MM.1S (cell line): ENCODE measurements around the gene GNG14.

ENCODE experiments used
- DNase-seq: peaks from one replicate; pipeline ENCODE4 v3.0.0-alpha.2; 2015
- H2AFZ ChIP-seq: fragments of 300-600 bp; sonication (generic); 2 replicates; pipeline ENCODE4 v1.6.0; 2016; ENCODE audit warnings: antibody characterized with exemption, low read length
- H3F3A ChIP-seq: fragments of 300-600 bp; sonication (generic); 2 replicates; pipeline ENCODE4 v1.6.1; 2016; ENCODE audit warnings: mild to moderate bottlenecking, antibody characterized with exemption, low read length, moderate library complexity, mixed read lengths; ENCODE audit not compliant: insufficient read depth
- H3K27ac ChIP-seq: fragments of 300-600 bp; sonication (generic); 2 replicates; pipeline ENCODE4 v1.5.1; 2016; ENCODE audit warnings: mild to moderate bottlenecking, low read length
- H3K27me3 ChIP-seq: fragments of 300-600 bp; sonication (generic); replicated peaks from 2 replicates; pipeline ENCODE4 v1.6.0; 2016; ENCODE audit warnings: low read length; ENCODE audit not compliant: insufficient read depth
- H3K36me3 ChIP-seq: fragments of 300-600 bp; sonication (generic); replicated peaks from 2 replicates; pipeline ENCODE4 v1.6.1; 2016; ENCODE audit warnings: mild to moderate bottlenecking, low read length, mixed read lengths; ENCODE audit not compliant: insufficient read depth
- H3K4me1 ChIP-seq: fragments of 300-600 bp; sonication (generic); 2 replicates; pipeline ENCODE4 v1.6.1; 2016; ENCODE audit warnings: low read length, mixed read lengths
- H3K4me2 ChIP-seq: fragments of 300-600 bp; sonication (generic); 2 replicates; pipeline ENCODE4 v1.6.0; 2016; ENCODE audit warnings: low read depth, low read length
- H3K4me3 ChIP-seq: fragments of 300-600 bp; sonication (generic); 2 replicates; pipeline ENCODE4 v1.5.1; 2016; ENCODE audit warnings: low read length, mixed read lengths
- H3K79me2 ChIP-seq: fragments of 300-600 bp; sonication (generic); 2 replicates; pipeline ENCODE4 v1.6.1; 2016; ENCODE audit warnings: mixed run types, low read length, mixed read lengths
- H3K9ac ChIP-seq: fragments of 300-600 bp; sonication (generic); 2 replicates; pipeline ENCODE4 v1.6.1; 2016; ENCODE audit warnings: low read length, mixed read lengths
- H3K9me2 ChIP-seq: fragments of 300-600 bp; sonication (generic); replicated peaks from 2 replicates; pipeline ENCODE4 v1.6.1; 2016; ENCODE audit warnings: mild to moderate bottlenecking, low read length, mixed read lengths; ENCODE audit not compliant: insufficient read depth
- H3K9me3 ChIP-seq: fragments of 300-600 bp; sonication (generic); replicated peaks from 2 replicates; pipeline ENCODE4 v1.6.1; 2016; ENCODE audit warnings: mild to moderate bottlenecking, low read length, mixed read lengths; ENCODE audit not compliant: insufficient read depth
- H4K20me1 ChIP-seq: fragments of 300-600 bp; sonication (generic); 2 replicates; pipeline ENCODE4 v1.6.1; 2016; ENCODE audit warnings: mild to moderate bottlenecking, low read length, moderate library complexity, mixed read lengths; ENCODE audit not compliant: insufficient read depth
- CTCF ChIP-seq: fragments of 300-600 bp; sonication (generic); IDR thresholded peaks from 2 replicates; pipeline ENCODE4 v1.5.1; 2016; ENCODE audit warnings: antibody characterized with exemption, low read length, mixed read lengths
- EZH2 ChIP-seq: fragments of 300-600 bp; sonication (generic); optimal IDR thresholded peaks from 2 replicates; pipeline ENCODE3; 2017; ENCODE audit warnings: low read depth, mild to moderate bottlenecking, antibody characterized with exemption, low read length, mixed read lengths
- EZH2phosphoT487 ChIP-seq: fragments of 300-600 bp; sonication (generic); IDR thresholded peaks from 2 replicates; pipeline ENCODE4 v1.6.1; 2018; ENCODE audit warnings: antibody characterized with exemption, low read length

GNG14 gene

GRCh38 chr19:12701596-12702282 lies 13.9 kb downstream of the GNG14 start:
- Histone ChIP-seq H4K20me1 (no peaks in the 10 kb centered on the region), H3K36me3 (peaks cover 14% of the 10 kb centered on the region), H3K9me2 (no peaks in the 10 kb centered on the region), H3K9ac (no peak overlapping the region), H3K4me2 (no peak overlapping the region), H3F3A (peaks cover 14% of the 10 kb centered on the region), H3K27ac (no peak overlapping the region), H3K27me3 (no peaks in the 10 kb centered on the region), H3K9me3 (no peaks in the 10 kb centered on the region), H2AFZ (no peak overlapping the region), H3K4me3 (no peak overlapping the region), H3K4me1 (no peaks in the 10 kb centered on the region), H3K79me2 (no peaks in the 10 kb centered on the region)
- TF ChIP-seq EZH2phosphoT487 (no peak), CTCF (no peak), EZH2 (no peak)
- no peak for DNase-seq

- Histone ChIP-seq H3K27me3 (no peaks in the 10 kb centered on the region), H3K9me3 (no peaks in the 10 kb centered on the region), H3K4me2 (no peak overlapping the region), H3K36me3 (peaks cover 14% of the 10 kb centered on the region), H3K27ac (no peak overlapping the region), H2AFZ (no peak overlapping the region), H3K9ac (no peak overlapping the region), H3K9me2 (no peaks in the 10 kb centered on the region), H3K79me2 (no peaks in the 10 kb centered on the region), H3K4me1 (no peaks in the 10 kb centered on the region), H4K20me1 (no peaks in the 10 kb centered on the region), H3K4me3 (no peak overlapping the region), H3F3A (peaks cover 2% of the 10 kb centered on the region; the same call in 1 of the 2 replicates)
- TF ChIP-seq EZH2 (no peak), CTCF (no peak)
- DNase-seq = no peak
Observed at GRCh38 chr19:12703046-12703445, 15.2 kb downstream of the GNG14 start.

DNA sequence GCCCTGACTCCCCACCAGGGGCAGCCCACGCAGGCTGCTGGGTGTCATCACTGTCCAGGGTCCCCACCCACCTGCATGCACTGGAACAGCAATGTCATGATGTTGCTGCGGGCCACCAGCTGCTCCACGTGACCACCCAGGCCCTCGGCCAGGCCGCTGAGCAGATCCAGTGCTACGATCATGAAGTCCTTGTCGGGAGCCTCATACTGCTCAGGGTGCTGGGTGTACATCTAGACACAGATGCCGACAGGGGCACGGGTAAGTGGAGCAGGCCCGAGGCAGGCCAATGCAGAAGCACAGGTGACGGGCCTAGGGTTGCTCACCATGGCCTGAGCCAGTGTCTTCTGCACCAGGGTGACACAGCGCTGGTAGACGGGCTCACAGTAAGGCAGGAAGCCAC lies 17.4 kb downstream of the GNG14 start:
- Histone ChIP-seq H3K4me2 (no peak overlapping the region), H3F3A (no peaks in the 10 kb centered on the region; the same call in 1 of the 2 replicates), H4K20me1 (no peaks in the 10 kb centered on the region), H3K27me3 (no peaks in the 10 kb centered on the region), H3K4me1 (no peaks in the 10 kb centered on the region), H3K4me3 (no peak overlapping the region), H3K9me3 (no peaks in the 10 kb centered on the region), H3K36me3 (peaks cover 18% of the 10 kb centered on the region), H3K9me2 (no peaks in the 10 kb centered on the region), H3K9ac (no peak overlapping the region), H2AFZ (no peak overlapping the region), H3K27ac (no peak overlapping the region), H3K79me2 (no peaks in the 10 kb centered on the region)
- no peak for DNase-seq
- no peak for TF ChIP-seq EZH2phosphoT487
- TF ChIP-seq EZH2 = no peak
- TF ChIP-seq CTCF = no peak
